HUES48 (cell line): Measurements from ENCODE around the gene KLHL29.

Source experiments
- H3K27ac ChIP-seq: one replicate; pipeline ENCODE4 v1.7.0; 2013; ENCODE audit warnings: low read depth, low read length, inconsistent platforms
- H3K27me3 ChIP-seq: 2 replicates; pipeline ENCODE4 v1.6.1; 2013; ENCODE audit warnings: mild to moderate bottlenecking, low read length; ENCODE audit not compliant: control insufficient read depth, insufficient read depth
- H3K36me3 ChIP-seq: 2 replicates; pipeline ENCODE4 v1.6.1; 2013; ENCODE audit warnings: low read length; ENCODE audit not compliant: control insufficient read depth, insufficient read depth
- H3K4me1 ChIP-seq: 2 replicates; pipeline ENCODE4 v1.6.1; 2013; ENCODE audit warnings: mild to moderate bottlenecking, low read length; ENCODE audit not compliant: control insufficient read depth, insufficient read depth
- H3K4me3 ChIP-seq: 2 replicates; pipeline ENCODE4 v1.5.1; 2013; ENCODE audit warnings: mild to moderate bottlenecking, low read depth, low read length
- H3K9ac ChIP-seq: 2 replicates; pipeline ENCODE4 v1.6.1; 2013; ENCODE audit warnings: mild to moderate bottlenecking, low read depth, low read length, moderate library complexity
- H3K9me3 ChIP-seq: 2 replicates; pipeline ENCODE4 v1.6.1; 2013; ENCODE audit warnings: low read length; ENCODE audit not compliant: control insufficient read depth, insufficient read depth

The KLHL29 gene

DNA sequence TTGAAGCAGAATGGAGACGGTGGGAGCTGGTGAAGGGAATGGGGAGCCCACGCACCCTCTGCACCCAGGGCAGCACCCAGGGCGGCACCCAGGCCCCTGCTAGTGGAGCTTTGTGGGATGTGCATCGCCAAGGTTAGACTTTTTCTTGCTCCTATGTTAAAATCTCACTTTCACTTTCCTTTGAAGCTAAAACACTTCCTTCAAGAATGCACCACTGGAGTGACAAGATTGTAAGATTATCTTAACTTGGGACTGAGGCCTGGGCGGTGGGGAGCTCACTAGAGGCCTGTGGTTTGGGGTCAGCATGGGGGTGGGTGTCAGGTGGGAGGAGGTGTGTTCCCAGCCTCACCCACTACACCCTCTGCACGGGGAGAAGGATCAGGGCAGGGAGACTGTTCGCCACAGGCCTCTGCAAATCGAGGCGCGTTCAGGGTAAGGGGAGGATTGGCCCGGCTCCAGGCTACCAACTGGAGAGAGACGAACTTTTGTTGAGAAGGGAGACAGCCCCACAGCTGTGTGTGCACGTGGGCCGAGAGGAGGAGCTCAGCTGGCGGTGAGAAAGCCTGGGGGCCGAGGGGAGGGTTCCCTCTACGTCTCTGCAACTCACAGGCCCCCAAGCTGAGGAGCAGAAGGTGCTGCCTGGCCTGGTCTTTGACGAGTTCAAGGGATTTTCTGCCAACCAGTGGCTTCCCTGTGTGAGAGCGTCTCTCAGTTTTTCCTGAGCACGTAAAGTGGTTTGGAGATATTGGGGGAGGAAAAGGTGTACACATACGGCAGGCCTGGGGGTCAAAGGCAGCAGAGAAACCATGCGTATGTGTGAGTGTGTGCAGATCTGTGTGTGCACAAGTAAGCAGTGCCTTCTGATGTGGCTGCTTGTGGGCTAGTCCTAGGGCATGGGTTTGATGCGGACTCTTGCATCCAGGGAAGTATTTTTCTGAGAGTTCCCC is 147.7 kb downstream of the KLHL29 start:
- peak overlapping the region; percentile 22 for H3K27ac ChIP-seq
- no peaks in the 10 kb centered on the region for H3K27me3 ChIP-seq
- no peak overlapping the region for H3K4me3 ChIP-seq
- no peaks in the 10 kb centered on the region for H3K36me3 ChIP-seq
- H3K4me1 ChIP-seq, result peaks cover 29% of the 10 kb centered on the region
- H3K9me3 ChIP-seq, result no peaks in the 10 kb centered on the region
- peak overlapping the region; percentile 24; the same call in 1 of the 2 replicates for H3K9ac ChIP-seq

DNA sequence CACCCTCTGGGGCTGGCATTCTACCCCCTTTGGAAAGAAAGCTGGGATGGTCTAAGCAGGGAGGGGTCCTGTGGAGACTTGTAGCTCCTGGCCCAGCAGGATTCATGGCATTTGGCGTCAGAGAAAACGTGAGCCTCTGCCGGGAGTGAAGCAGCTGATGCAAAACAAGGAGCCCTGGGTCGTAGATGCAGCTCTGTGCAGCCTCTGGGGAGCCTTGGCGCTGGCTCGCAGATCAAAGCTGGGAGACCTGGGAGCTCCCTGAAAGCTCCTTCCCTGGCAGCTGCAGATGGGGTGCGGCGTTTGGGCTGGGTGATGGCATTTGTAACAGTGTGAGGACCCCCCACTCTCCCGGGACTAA is 148.3 kb downstream of the KLHL29 start:
- Histone ChIP-seq H3K27ac (no peak overlapping the region), H3K9ac (no peak overlapping the region), H3K4me3 (no peak overlapping the region), H3K36me3 (no peaks in the 10 kb centered on the region), H3K27me3 (no peaks in the 10 kb centered on the region), H3K9me3 (no peaks in the 10 kb centered on the region), H3K4me1 (peaks cover 29% of the 10 kb centered on the region)

DNA sequence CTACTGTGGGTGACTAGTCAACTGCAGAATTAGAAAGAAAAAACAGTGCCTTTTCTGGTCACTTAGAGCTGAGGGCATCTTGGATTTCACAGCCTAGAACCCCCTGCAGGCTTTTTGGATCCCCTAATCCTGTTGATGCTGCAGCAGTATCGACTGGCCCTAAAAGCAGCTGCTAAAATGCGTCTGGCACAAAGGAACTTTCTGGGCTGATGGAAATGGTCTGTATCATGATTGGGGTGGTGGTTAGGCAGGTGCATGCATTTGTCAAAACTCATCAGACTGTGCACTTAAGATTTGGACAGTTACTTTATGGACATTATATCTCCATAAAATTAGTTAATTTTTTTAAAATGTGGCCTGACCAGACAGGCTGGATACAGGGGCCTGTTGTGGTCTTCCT is 149.8 kb downstream of the KLHL29 start:
- Histone ChIP-seq H3K4me1 (peaks cover 29% of the 10 kb centered on the region), H3K9ac (no peak overlapping the region), H3K27ac (no peak overlapping the region), H3K36me3 (no peaks in the 10 kb centered on the region), H3K4me3 (no peak overlapping the region), H3K27me3 (no peaks in the 10 kb centered on the region), H3K9me3 (no peaks in the 10 kb centered on the region)

DNA sequence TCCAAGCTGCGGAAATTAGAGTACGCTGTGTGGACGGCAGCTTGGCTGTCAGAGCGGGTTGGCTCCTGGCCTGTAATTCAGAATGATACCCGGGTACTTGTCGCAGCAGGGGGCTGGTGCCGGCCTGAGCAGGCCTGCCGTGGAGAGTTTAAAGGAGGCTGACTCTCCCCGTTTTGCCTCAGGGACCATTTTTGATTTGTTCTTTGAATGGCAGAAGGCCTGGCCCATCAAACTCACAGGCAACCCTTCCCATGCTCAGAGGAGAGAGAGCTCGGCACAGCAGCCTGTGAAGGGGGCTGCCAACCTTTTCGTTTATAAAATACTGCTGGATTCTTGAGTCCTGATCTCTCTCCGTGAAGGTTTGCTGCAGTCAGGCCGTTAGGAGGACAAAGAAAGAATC is 151.3 kb downstream of the KLHL29 start:
- Histone ChIP-seq H3K9ac (no peak overlapping the region), H3K9me3 (no peaks in the 10 kb centered on the region), H3K27ac (no peak overlapping the region), H3K27me3 (no peaks in the 10 kb centered on the region), H3K4me1 (peaks cover 29% of the 10 kb centered on the region), H3K4me3 (no peak overlapping the region), H3K36me3 (no peaks in the 10 kb centered on the region)

DNA sequence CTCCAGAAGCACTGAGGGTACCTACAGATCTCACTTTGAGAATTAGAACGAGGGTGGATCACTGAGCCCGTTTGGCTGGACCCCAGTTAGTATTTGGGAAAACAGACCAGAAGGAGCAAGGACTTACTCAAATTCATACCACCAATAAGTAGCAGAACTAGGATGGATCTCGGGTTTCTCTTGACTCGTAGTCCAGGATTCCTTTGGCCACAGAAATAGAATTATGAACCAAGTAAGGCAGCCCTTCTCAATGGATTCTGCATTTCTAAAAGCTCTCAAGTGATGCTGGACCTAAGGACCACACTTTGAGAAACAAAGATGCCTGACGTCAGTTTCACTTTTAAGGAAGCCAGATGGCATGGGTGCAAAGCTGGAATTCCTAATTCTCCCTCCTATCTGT is 153.0 kb downstream of the KLHL29 start:
- Histone ChIP-seq H3K27ac (no peak overlapping the region), H3K9me3 (no peaks in the 10 kb centered on the region), H3K36me3 (no peaks in the 10 kb centered on the region), H3K27me3 (no peaks in the 10 kb centered on the region), H3K4me1 (peaks cover 19% of the 10 kb centered on the region), H3K4me3 (no peak overlapping the region), H3K9ac (no peak overlapping the region)

DNA sequence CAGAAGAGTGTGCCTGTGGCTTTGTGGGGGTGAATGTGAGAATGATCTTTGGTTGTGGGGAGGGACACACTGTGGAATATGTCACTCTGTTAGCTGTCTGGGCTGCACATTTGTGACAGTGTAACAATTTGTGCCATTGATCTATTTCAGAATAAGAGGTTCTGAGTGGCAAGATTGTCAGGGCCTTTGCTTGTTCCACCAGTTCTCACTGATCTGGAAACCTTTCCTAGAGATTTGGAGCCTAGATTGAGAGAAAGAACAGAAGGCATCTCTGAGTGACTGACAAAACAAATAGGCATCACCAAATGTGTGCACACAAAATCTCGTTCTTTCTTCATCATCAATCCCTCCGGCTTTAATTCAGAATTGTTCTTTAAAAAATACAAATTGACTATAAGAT is 153.6 kb downstream of the KLHL29 start:
- no peaks in the 10 kb centered on the region for H3K27me3 ChIP-seq
- no peaks in the 10 kb centered on the region for H3K9me3 ChIP-seq
- H3K27ac ChIP-seq, result no peak overlapping the region
- H3K9ac ChIP-seq, result no peak overlapping the region
- no peak overlapping the region for H3K4me3 ChIP-seq
- H3K36me3 ChIP-seq, result no peaks in the 10 kb centered on the region
- peaks cover 14% of the 10 kb centered on the region for H3K4me1 ChIP-seq

DNA sequence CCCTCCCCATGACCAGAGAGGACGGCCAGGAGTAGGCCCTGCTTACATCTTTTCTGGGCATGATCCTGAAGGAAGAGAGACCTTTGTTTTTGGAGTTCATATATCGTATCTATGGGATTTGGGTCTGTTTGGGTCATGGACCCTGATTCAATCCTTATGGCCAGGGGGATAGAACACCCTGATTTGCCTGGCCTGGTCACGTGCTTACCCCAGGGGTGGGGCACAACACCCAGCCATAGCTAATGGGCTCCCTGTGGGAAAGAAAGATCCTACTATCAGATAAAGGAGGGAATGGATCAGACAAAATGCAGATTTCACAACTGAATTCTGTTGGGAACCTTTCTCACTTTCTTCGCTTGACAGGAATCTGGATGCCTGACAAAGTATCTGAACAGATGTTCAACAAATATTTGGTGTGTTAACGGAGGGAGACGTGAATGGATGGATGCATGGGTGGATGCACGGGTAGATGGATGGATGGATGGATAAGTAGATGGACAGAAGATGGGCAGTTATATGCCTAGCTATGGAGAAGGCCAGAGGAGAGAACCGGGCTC is 155.9 kb downstream of the KLHL29 start:
- H3K4me1 ChIP-seq, result no peaks in the 10 kb centered on the region
- no peaks in the 10 kb centered on the region for H3K36me3 ChIP-seq
- no peaks in the 10 kb centered on the region for H3K9me3 ChIP-seq
- H3K4me3 ChIP-seq, result no peak overlapping the region
- no peak overlapping the region for H3K27ac ChIP-seq
- H3K27me3 ChIP-seq, result no peaks in the 10 kb centered on the region
- no peak overlapping the region for H3K9ac ChIP-seq

DNA sequence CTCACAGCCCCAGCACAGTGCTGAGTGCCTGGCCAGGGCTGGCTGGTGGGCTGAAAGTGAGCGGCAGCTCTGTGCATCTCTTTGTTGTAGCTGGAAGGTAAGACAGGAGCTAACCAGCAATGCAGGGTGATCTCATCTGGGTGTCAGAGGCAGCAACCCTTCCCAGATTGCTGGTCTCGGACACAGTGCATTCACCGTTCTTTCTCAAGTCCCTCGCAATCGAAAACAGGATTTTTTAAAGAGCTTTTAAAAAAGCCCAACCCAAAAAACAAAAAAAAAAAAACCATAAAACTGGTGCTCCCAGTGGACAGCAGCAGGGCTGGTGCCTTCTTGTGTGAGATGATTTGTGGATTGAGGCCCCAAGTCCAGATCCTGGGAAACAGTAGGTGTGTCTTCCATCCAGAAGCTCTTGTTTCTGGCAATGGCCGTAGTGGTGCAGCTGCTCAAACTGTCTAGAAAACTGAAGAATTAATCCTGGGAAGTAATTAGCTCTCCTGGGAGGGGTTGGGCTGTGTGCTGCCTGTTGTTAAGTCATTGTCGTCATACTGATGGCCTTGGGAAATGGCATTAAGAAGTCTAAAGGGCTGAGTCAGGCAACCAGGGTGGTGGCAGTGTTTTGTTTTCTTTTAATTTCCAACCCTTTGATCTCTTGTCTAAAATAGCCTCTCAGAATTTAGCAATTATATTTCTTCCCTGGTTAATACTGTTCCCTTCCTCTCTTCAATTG is 156.7 kb downstream of the KLHL29 start:
- H3K9ac ChIP-seq, result no peak overlapping the region
- H3K27me3 ChIP-seq, result no peaks in the 10 kb centered on the region
- H3K9me3 ChIP-seq, result no peaks in the 10 kb centered on the region
- H3K27ac ChIP-seq, result no peak overlapping the region
- H3K4me1 ChIP-seq, result no peaks in the 10 kb centered on the region
- no peak overlapping the region for H3K4me3 ChIP-seq
- H3K36me3 ChIP-seq, result no peaks in the 10 kb centered on the region

DNA sequence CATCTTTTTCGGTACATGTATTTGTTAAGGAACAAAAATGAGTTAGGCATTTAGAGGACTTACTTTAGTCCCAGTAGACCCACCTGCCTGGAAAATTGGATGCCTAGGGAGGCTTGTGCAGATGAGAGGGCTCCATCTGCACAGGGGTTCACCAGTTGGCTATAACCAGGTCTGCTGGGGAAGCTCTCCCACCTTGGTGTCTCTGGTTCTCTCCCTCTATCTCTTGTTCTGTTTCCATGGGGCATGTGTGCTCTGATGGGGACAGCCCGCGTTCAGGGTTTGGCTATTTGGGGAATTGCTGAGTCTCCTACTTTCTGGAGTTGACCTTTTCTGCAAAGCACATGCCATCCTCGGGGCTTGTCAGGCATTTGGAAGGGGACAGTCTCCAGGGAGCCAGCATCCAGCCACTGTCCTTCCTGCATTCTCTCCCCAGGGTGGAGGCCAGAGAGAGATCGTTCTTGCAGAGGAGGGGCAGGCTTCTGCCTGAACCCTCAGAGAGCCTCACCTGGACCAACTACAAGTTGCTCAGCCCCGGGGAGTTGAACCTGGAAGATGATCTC is 157.3 kb downstream of the KLHL29 start:
- no peak overlapping the region for H3K4me3 ChIP-seq
- no peaks in the 10 kb centered on the region for H3K27me3 ChIP-seq
- H3K9ac ChIP-seq, result no peak overlapping the region
- no peak overlapping the region for H3K27ac ChIP-seq
- no peaks in the 10 kb centered on the region for H3K36me3 ChIP-seq
- no peaks in the 10 kb centered on the region for H3K4me1 ChIP-seq
- H3K9me3 ChIP-seq, result no peaks in the 10 kb centered on the region

DNA sequence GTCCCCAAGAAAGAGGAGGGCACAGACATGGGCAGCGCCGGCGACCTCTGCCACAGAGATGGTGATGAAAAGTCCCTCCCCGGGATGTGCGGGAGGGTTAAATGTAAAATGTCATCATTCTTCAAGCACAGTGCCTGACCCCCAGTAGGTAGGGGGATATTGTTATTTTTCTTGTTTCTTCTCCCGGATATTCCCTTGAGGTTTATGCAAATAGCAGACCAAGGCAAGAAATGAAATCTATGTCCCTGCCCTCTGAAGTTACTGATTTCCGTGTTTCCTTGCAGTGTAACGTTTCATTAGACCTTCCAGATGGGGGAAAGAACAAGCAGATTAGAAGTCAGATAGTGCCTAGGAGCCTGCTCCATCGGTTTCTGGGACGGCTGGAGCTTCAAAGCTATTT is 158.3 kb downstream of the KLHL29 start:
- no peaks in the 10 kb centered on the region for H3K27me3 ChIP-seq

DNA sequence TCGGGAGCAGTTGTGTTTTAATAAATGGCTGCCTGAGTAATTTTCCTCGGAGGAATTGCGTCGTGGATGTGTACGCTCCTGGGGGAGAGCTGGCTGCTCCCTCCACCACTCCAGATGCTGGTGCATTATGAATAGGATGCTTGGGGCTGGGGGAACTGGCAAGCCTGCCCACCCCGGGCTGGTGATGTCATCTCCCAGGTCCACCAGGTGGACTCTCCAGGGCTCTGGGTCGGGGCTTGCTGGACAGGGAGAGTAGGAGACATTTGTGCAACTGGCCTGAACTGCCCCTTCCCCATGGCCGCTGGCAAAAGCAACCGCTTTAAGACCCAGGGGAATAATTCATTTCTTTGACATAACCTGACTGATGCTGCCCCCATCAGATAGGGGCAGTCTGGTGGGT is 158.7 kb downstream of the KLHL29 start:
- no peak overlapping the region for H3K9ac ChIP-seq

More for the DNA sequence above, 158.3 kb downstream of the KLHL29 start:
- H3K9ac ChIP-seq, result no peak overlapping the region
- no peaks in the 10 kb centered on the region for H3K36me3 ChIP-seq
- H3K27ac ChIP-seq, result no peak overlapping the region
- no peaks in the 10 kb centered on the region for H3K9me3 ChIP-seq
- H3K4me1 ChIP-seq, result no peaks in the 10 kb centered on the region
- H3K4me3 ChIP-seq, result no peak overlapping the region

More for the DNA sequence above, 158.7 kb downstream of the KLHL29 start:
- H3K36me3 ChIP-seq, result no peaks in the 10 kb centered on the region
- no peak overlapping the region for H3K27ac ChIP-seq
- no peaks in the 10 kb centered on the region for H3K9me3 ChIP-seq
- no peaks in the 10 kb centered on the region for H3K4me1 ChIP-seq
- H3K27me3 ChIP-seq, result no peaks in the 10 kb centered on the region
- no peak overlapping the region for H3K4me3 ChIP-seq
